SK-N-SH (cell line): ENCODE measurements around the gene ABCC3. TPM values are rescaled to one million over a fixed set of nuclear protein-coding genes. Genes with fewer than 3 reads are reported as not detected.
A peak's percentile ranks its signal among the peaks of the same experiment; 100 is the strongest.

Experiments used
- CTCF ChIA-PET: fragments of 300-600, 350-600 bp; formaldehyde crosslinking; extraction: SDS; loops from one replicate; lab custom pipeline; 2021; lab: Yijun Ruan, JAX
- POLR2A ChIA-PET: fragments of 350-600 bp; sonication (Branson Sonifier 250); formaldehyde crosslinking; extraction: SDS; loops from one replicate; lab custom pipeline; 2020; ENCODE audit warnings: antibody characterized with exemption, inconsistent platforms; lab: Yijun Ruan, JAX
- DNase-seq: peaks from one replicate; pipeline ENCODE4 v3.0.0; 2012
- H2AFZ ChIP-seq: fragments of 200-600 bp; sonication (generic); 2 replicates; pipeline ENCODE4 v1.8.1; 2016; ENCODE audit warnings: antibody characterized with exemption, mild to moderate bottlenecking, low read depth
- H3F3A ChIP-seq: fragments of 200-600 bp; sonication (generic); replicated peaks from 2 replicates; pipeline ENCODE3; 2016; ENCODE audit warnings: antibody characterized with exemption, mild to moderate bottlenecking; ENCODE audit not compliant: insufficient read depth
- H3K27ac ChIP-seq, 2 experiments: fragments of 200-500 bp in 1 of 2; fragments of 200-600 bp in 1 of 2; sonication (Bioruptor generic) in 1 of 2; sonication (generic), shearing (Covaris generic) in 1 of 2; 2 replicates each; pipeline versions ENCODE4 v1.5.1 to v1.6.1; 2014 to 2016; ENCODE audit warnings: low read depth in 2 of 2, inconsistent platforms in 1 of 2, low read length in 1 of 2, mild to moderate bottlenecking in 1 of 2, mixed read lengths in 1 of 2
- H3K27me3 ChIP-seq: fragments of 200-600 bp; sonication (generic), shearing (Covaris generic); 2 replicates; pipeline ENCODE4 v1.6.1; 2016; ENCODE audit warnings: mixed run types; ENCODE audit not compliant: insufficient read depth
- H3K36me3 ChIP-seq, 2 experiments: fragments of 200-500 bp in 1 of 2; fragments of 200-600 bp in 1 of 2; sonication (Bioruptor generic) in 1 of 2; sonication (generic) in 1 of 2; replicated peaks in 1 of 2; 2 replicates each; pipeline versions ENCODE3 to v1.5.1; 2014 to 2016; ENCODE audit warnings: low read length in 1 of 2, mild to moderate bottlenecking in 1 of 2; ENCODE audit not compliant: insufficient read depth in 2 of 2, control insufficient read depth in 1 of 2
- H3K4me1 ChIP-seq, 2 experiments: fragments of 200-500 bp in 1 of 2; fragments of 200-600 bp in 1 of 2; sonication (Bioruptor generic) in 1 of 2; sonication (generic), shearing (Covaris generic) in 1 of 2; 2 replicates each; pipeline versions ENCODE4 v1.5.1 to v1.6.1; 2014 to 2016; ENCODE audit warnings: low read depth in 1 of 2, low read length in 1 of 2, mixed run types in 1 of 2; ENCODE audit not compliant: insufficient read depth in 2 of 2, control insufficient read depth in 1 of 2
- H3K4me2 ChIP-seq: fragments of 200-600 bp; sonication (generic), shearing (Covaris generic); 2 replicates; pipeline ENCODE4 v1.6.1; 2017; ENCODE audit warnings: mixed run types
- H3K4me3 ChIP-seq, 2 experiments: fragments of 200-500 bp in 1 of 2; fragments of 200-600 bp in 1 of 2; sonication (Bioruptor generic) in 1 of 2; sonication (generic), shearing (Covaris generic) in 1 of 2; 2 replicates each; pipeline versions ENCODE4 v1.5.1 to v1.8.1; 2014 to 2016; ENCODE audit warnings: low read depth in 2 of 2, inconsistent platforms in 1 of 2, low read length in 1 of 2, mild to moderate bottlenecking in 1 of 2, mixed read lengths in 1 of 2, moderate library complexity in 1 of 2
- H3K79me2 ChIP-seq: fragments of 200-600 bp; sonication (generic); 2 replicates; pipeline ENCODE4 v1.8.1; 2017; ENCODE audit warnings: mild to moderate bottlenecking; ENCODE audit not compliant: insufficient read depth
- H3K9ac ChIP-seq: fragments of 200-600 bp; sonication (generic); 2 replicates; pipeline ENCODE4 v1.6.1; 2017; ENCODE audit warnings: mixed run types
- H3K9me2 ChIP-seq: fragments of 200-600 bp; sonication (generic); 2 replicates; pipeline ENCODE4 v1.6.1; 2017; ENCODE audit warnings: mixed run types
- H3K9me3 ChIP-seq: fragments of 200-600 bp; sonication (generic); 2 replicates; pipeline ENCODE4 v1.6.1; 2017; ENCODE audit warnings: mixed run types, mild to moderate bottlenecking, moderate library complexity
- H4K20me1 ChIP-seq: fragments of 200-600 bp; sonication (generic); 2 replicates; pipeline ENCODE4 v1.6.1; 2017; ENCODE audit warnings: mild to moderate bottlenecking, mixed run types; ENCODE audit not compliant: insufficient read depth
- CHD2 ChIP-seq: fragments of 150-350 bp; IDR thresholded peaks from 2 replicates; pipeline ENCODE4 v1.6.1; 2018; ENCODE audit warnings: low read length; ENCODE audit not compliant: partially characterized antibody
- ELF1 ChIP-seq: IDR thresholded peaks from 2 replicates; pipeline ENCODE4 v1.4.0; 2012
- EZH2phosphoT487 ChIP-seq: fragments of 200-600 bp; sonication (generic); IDR thresholded peaks from 2 replicates; pipeline ENCODE4 v1.6.1; 2017; ENCODE audit warnings: low read depth, mixed run types, mild to moderate bottlenecking, antibody characterized with exemption, moderate library complexity, borderline replicate concordance
- FOSL2 ChIP-seq: IDR thresholded peaks from 2 replicates; pipeline ENCODE4 v1.4.0; 2012; ENCODE audit warnings: low read depth, mild to moderate bottlenecking, moderate library complexity, borderline replicate concordance
- FOXJ3 ChIP-seq: sonication (generic); formaldehyde crosslinking; IDR thresholded peaks from 2 replicates; pipeline ENCODE4 v1.5.1; 2020; ENCODE audit warnings: mild to moderate bottlenecking, missing genetic modification reagents
- GABPA ChIP-seq: IDR thresholded peaks from 2 replicates; pipeline ENCODE4 v1.4.0; 2012; ENCODE audit warnings: low read depth, mild to moderate bottlenecking
- IRF3 ChIP-seq: fragments of 150-350 bp; IDR thresholded peaks from 2 replicates; pipeline ENCODE4 v1.6.1; 2016; ENCODE audit warnings: mild to moderate bottlenecking, low read depth, low read length
- JUND ChIP-seq: IDR thresholded peaks from 2 replicates; pipeline ENCODE4 v1.4.0; 2012
- MAX ChIP-seq: IDR thresholded peaks from 2 replicates; pipeline ENCODE4 v1.4.0; 2012; ENCODE audit warnings: low read depth
- MEF2A ChIP-seq: IDR thresholded peaks from 2 replicates; pipeline ENCODE4 v1.4.0; 2012; ENCODE audit warnings: low read depth, borderline replicate concordance
- MXI1 ChIP-seq: IDR thresholded peaks from 2 replicates; pipeline ENCODE4 v1.6.1; 2012; ENCODE audit warnings: mild to moderate bottlenecking, low read depth, low read length, improper control_type of control experiment
- PBX3 ChIP-seq: IDR thresholded peaks from 2 replicates; pipeline ENCODE4; 2012
- POLR2AphosphoS5 ChIP-seq: IDR thresholded peaks from 2 replicates; pipeline ENCODE4 v1.6.1; 2012; ENCODE audit warnings: low read depth, low read length
- RAD21 ChIP-seq: IDR thresholded peaks from 2 replicates; pipeline ENCODE4 v1.6.1; 2012; ENCODE audit warnings: mild to moderate bottlenecking, low read length
- RFX5 ChIP-seq: IDR thresholded peaks from 2 replicates; pipeline ENCODE4 v1.6.1; 2012; ENCODE audit warnings: mild to moderate bottlenecking, improper control_type of control experiment, low read length
- RXRA ChIP-seq: IDR thresholded peaks from 2 replicates; pipeline ENCODE4 v1.4.0; 2012; ENCODE audit warnings: low read depth, mild to moderate bottlenecking, borderline replicate concordance
- SIN3A ChIP-seq: IDR thresholded peaks from 2 replicates; pipeline ENCODE4 v1.6.1; 2012; ENCODE audit warnings: low read depth, mild to moderate bottlenecking, low read length, moderate library complexity, borderline replicate concordance
- TAF1 ChIP-seq: IDR thresholded peaks from 2 replicates; pipeline ENCODE4 v1.6.1; 2012; ENCODE audit warnings: low read depth, mild to moderate bottlenecking, low read length, moderate library complexity, borderline replicate concordance
- TCF12 ChIP-seq: IDR thresholded peaks from 2 replicates; pipeline ENCODE4 v1.4.0; 2012
- TEAD4 ChIP-seq: IDR thresholded peaks from 2 replicates; pipeline ENCODE4 v1.4.0; 2012; ENCODE audit warnings: mild to moderate bottlenecking, borderline replicate concordance; ENCODE audit not compliant: insufficient read depth
- USF2 ChIP-seq: fragments of 150-350 bp; IDR thresholded peaks from 2 replicates; pipeline ENCODE4 v1.6.1; 2017; ENCODE audit warnings: antibody characterized with exemption, low read length, low read depth, borderline replicate concordance
- YY1 ChIP-seq: IDR thresholded peaks from 2 replicates; pipeline ENCODE4 v1.4.0; 2012; ENCODE audit warnings: low read depth, mild to moderate bottlenecking
- WGBS: methylation state at CpG from one replicate; pipeline ENCODE4 v1.1.6; 2017; ENCODE audit warnings: low lambda C conversion rate; 5-methylcytosine and 5-hydroxymethylcytosine counted together
- polyA plus RNA-seq, 3 experiments: library from polyadenylated mRNA; depleted of rRNA; stranded (reverse); fragments of >200 nt; gene quantifications; 2 replicates each; pipeline ENCODE4 v1.2.3, GENCODE V29; 2012
- TF ChIP-seq, protein P1 (sequence below): fragments of 200-600 bp; sonication (generic); IDR thresholded peaks from 2 replicates; pipeline ENCODE4 v1.6.1; 2017; ENCODE audit warnings: antibody characterized with exemption, mild to moderate bottlenecking, moderate library complexity
- TF ChIP-seq, protein P2 (sequence below): IDR thresholded peaks from 2 replicates; pipeline ENCODE4 v1.4.0; 2012; ENCODE audit warnings: low read depth, borderline replicate concordance

Gene ABCC3
- polyA plus RNA-seq, 1 of the 3 experiments (the other 2 are of a cell fraction) = 185 TPM

DNA sequence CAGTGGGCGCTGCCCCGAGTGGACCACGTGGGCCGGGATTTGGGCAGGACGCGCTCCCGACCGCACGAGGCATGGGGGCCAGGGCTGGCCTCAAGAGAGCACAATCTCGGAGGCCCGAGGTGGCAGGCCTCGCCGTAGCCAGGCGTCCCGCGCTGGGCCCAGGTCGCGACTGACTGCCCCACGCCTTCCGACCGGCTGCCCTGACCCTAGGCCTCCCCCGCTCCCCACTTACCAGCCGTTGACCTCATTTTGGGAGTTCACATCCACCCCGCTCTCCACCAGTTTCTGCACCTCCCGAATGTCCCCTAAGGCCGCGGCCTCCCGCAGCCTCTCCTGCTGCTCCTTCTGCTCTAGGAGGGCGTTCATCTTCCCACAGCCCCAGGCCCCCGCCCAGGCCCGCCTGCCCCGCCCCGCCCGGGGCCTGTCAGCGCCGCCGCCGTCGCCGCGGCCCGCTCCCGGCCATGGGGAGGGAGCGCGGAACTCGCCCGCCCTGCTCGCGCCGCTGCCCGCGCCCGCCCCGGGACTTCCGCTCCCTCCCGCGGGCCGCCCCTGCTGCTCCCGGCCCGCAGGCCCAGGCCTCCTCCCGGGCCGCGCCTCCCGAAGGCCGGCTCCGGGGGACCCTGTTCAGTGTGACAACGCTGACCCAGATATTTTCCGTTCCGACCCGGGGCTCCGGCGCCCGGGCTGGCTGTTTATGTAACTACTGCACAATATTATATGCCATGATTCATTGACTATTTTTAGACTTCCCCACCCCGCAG, 72.8 kb downstream of the ABCC3 start, which contains the start of gene ANKRD40:
TSS of gene ANKRD40 (minus strand) at position 626 of the 761 bp plus-strand sequence. CDS start at position 366, 260 bp downstream.
- H3K79me2 ChIP-seq = peaks cover 72% of the 10 kb centered on the region
- H3K36me3 ChIP-seq = peaks cover 14 to 27% of the 10 kb centered on the region in 2 experiments
- CTCF ChIA-PET = interaction anchor here (1.1 to 7.5 kb wide), 5 partner anchors 12 to 228 kb away, joined by 4 to 90 read pairs (median 19); partner anchors contain the start of gene RSAD1
- POLR2A ChIA-PET = interaction anchor here (0.6 to 3.9 kb wide), 4 partner anchors 11 to 68 kb away, joined by 3 to 27 read pairs (median 4); partner anchors contain the start of gene LUC7L3
- 1% methylated on average over 30 of the region's 74 CpGs for WGBS
- peak within 1 kb of the TSS; percentile 95 to 98 for H3K27ac ChIP-seq
- H3K9ac ChIP-seq = peak within 1 kb of the TSS; percentile 92
- H3K27me3 ChIP-seq = no peaks in the 10 kb centered on the region
- DNase-seq = peak; percentile 96
- H3K4me3 ChIP-seq = peak within 1 kb of the TSS; percentile 65 to 80
- peaks cover 10 to 15% of the 10 kb centered on the region in 2 experiments for H3K4me1 ChIP-seq
- peak within 1 kb of the TSS; percentile 97 for H3K4me2 ChIP-seq
- H2AFZ ChIP-seq = peak within 1 kb of the TSS; percentile 87
- no peaks in the 10 kb centered on the region for H3K9me3 ChIP-seq
- peaks cover 20% of the 10 kb centered on the region for H4K20me1 ChIP-seq
- H3F3A ChIP-seq = peaks cover 22% of the 10 kb centered on the region
- H3K9me2 ChIP-seq = no peaks in the 10 kb centered on the region
- TF ChIP-seq RXRA (peak; percentile 43; the same call in 1 of the 2 replicates), SIN3A (peak; percentile 79), GABPA (peak; percentile 79), IRF3 (no peak), TAF1 (peak; percentile 98), ELF1 (peak; percentile 66), YY1 (peak; percentile 78; the same call in 1 of the 2 replicates), RAD21 (no peak), PBX3 (peak; percentile 55), TCF12 (peak; percentile 78), EZH2phosphoT487 (no peak), FOXJ3 (no peak), POLR2AphosphoS5 (no peak; the same call in 1 of the 2 replicates), FOSL2 (peak; percentile 94), JUND (peak; percentile 83), CHD2 (peak; percentile 87), RFX5 (peak; percentile 65), USF2 (peak; percentile 59; the same call in 1 of the 2 replicates), MEF2A (peak; percentile 100), MXI1 (peak; percentile 94), MAX (peak; percentile 97), TEAD4 (0 out of 2 replicates have a peak, but pooled peaks have one; percentile 28)
- TF ChIP-seq, protein P1, sequence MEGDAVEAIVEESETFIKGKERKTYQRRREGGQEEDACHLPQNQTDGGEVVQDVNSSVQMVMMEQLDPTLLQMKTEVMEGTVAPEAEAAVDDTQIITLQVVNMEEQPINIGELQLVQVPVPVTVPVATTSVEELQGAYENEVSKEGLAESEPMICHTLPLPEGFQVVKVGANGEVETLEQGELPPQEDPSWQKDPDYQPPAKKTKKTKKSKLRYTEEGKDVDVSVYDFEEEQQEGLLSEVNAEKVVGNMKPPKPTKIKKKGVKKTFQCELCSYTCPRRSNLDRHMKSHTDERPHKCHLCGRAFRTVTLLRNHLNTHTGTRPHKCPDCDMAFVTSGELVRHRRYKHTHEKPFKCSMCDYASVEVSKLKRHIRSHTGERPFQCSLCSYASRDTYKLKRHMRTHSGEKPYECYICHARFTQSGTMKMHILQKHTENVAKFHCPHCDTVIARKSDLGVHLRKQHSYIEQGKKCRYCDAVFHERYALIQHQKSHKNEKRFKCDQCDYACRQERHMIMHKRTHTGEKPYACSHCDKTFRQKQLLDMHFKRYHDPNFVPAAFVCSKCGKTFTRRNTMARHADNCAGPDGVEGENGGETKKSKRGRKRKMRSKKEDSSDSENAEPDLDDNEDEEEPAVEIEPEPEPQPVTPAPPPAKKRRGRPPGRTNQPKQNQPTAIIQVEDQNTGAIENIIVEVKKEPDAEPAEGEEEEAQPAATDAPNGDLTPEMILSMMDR = no peak
- TF ChIP-seq, protein P2, sequence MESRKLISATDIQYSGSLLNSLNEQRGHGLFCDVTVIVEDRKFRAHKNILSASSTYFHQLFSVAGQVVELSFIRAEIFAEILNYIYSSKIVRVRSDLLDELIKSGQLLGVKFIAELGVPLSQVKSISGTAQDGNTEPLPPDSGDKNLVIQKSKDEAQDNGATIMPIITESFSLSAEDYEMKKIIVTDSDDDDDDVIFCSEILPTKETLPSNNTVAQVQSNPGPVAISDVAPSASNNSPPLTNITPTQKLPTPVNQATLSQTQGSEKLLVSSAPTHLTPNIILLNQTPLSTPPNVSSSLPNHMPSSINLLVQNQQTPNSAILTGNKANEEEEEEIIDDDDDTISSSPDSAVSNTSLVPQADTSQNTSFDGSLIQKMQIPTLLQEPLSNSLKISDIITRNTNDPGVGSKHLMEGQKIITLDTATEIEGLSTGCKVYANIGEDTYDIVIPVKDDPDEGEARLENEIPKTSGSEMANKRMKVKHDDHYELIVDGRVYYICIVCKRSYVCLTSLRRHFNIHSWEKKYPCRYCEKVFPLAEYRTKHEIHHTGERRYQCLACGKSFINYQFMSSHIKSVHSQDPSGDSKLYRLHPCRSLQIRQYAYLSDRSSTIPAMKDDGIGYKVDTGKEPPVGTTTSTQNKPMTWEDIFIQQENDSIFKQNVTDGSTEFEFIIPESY = 0 out of 2 replicates have a peak, but pooled peaks have one; percentile 54
